GM21367 (cell line): ENCODE data around the gene ITPRIP.
A peak's percentile ranks its signal among the peaks of the same experiment; 100 is the strongest.

Experiments used
- ATAC-seq: cut with Tn5 transposase; IDR thresholded peaks from one replicate; pipeline ENCODE4 v1.9.1; 2021; ENCODE audit not compliant: unreplicated experiment

Gene ITPRIP

DNA sequence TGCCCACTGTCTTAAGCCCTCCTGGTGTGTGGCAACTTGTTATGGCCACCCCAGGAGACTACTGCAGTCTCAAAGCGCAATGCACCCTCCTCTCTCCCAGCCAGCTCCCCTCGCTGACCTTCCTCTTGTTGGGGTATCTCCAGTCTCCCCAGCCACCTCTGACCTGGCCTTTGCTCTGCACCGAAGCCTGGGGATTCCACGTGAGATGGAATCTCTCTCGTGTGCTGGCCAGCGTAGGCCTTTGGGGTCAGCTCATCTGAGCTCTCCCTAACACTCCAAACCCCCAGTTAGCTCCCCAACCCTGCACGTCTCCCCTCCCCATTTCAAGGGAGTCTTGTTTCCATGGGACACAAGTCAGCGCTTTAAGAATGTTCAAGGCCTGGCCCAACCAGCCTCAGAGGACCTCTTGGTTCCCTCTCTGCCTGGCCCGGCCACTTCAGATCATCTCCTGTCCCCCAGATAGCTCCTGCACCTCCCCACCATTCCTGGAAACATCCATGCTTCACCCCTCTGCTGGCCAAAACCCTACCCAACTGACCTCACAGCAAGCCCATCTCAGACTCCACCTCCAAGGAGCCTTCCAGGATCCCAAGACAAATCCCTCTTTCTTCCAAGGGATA lies 11.2 kb downstream of the ITPRIP start:
- ATAC-seq = no peak

DNA sequence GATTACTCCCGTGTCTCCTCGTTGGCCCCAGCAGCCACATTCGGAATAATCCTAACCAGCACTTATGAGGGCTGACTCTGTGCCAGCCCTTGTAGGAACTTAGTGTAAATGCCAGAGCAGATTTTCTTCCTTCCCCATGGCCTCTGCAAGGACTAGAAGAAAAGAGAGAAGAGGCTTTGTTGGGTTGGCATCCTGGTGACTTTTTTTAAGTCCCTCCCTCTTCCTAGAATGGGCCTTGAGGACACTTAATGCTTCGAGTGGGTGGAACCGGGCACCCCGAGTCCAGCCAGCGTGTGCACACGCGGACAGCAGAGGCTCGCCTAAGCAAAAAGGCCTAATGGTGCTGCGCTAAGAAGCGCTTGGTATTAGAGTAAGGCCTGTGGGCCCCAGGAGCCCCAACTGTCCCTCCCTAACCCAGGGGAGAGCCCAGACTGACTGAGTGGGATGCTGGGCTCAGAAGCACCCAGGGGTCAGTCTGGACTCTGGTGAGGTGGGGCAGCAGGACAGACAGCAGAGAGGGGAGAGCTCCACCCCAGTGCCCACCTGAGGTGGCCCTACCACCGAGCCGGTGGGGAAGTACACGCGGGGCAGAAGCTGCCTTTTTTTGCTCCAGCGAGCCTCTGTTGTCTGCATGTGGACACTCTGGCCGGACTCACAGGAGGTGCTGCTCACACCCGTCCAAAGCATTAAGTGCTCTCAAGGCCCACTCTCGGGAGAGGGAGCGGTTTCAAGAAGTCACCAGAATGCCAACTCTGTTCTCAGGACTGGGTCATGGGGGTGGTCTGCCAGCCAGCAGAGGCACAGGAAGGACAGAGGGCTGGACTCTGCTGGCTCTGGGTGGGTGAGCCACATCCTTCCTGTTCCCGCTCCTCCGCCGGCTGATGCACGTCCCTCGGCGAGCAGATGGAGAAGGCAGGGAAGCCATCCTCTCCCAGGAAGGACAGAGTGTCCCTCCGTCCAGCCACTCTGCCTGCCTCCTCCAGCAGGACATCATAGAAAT lies 12.5 kb downstream of the ITPRIP start:
- ATAC-seq = no peak

DNA sequence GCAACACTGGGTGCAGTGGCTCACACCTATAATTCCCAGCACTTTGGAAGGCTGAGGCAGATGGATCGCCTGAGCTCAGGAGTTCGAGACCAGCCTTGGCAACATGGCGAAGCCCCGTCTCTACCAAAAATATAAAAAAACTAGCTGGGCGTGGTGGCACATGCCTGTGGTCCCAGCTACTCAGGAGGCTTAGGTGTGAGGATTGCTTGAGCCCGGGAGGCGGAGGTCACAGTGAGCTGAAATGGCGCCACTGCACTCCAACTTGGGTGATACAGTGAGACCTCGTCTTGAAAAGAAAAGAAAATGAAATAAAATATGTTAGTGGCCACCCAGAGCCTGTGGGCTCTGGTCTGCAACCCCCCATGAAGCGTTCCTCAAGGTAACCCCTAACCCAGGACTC lies 13.3 kb downstream of the ITPRIP start:
- ATAC-seq = no peak

DNA sequence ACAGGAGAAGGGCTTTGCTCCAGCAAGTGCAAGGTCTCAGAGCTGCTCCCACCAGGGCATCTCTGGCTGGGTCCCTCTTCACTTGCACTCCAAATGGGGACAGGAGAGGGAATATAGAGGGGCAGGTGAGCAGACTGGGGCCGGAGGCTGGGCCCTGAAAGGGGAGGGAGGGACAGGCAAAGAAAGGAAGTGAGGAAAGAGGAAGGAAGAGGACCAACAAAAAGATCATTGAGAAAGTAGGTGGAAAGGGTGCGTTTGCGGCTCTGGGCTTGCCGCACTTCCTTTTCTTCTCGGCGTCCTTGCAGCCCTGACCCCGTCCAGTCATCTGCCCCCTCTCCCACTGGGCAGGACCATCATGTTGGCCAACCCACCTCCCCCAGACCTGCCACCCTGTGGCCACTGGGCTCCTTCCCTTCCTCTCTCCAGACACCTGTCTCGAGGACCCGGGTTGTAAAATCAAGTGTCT lies 14.0 kb downstream of the ITPRIP start:
- ATAC-seq = no peak

DNA sequence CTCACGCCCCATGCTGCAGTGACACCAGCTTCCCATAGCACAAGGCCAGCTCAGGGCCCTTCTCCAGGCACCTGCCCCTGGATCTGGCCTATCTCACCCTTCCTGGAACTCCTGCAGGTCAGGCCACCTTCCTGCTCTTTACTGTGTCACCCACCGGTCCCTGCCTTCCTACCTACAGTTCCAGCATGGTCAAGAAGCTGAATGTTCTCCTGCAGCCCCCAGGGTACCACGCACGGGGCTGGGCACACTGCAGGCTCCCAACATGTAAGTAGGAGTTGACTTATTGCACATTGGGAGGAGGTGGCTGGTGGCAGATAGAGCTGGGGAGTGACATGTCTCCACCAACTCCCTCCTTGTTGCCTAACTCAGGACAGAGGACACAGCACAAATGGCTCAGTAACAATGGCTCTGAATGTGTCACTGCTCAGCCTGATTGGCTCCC lies 14.5 kb downstream of the ITPRIP start:
- no peak for ATAC-seq

DNA sequence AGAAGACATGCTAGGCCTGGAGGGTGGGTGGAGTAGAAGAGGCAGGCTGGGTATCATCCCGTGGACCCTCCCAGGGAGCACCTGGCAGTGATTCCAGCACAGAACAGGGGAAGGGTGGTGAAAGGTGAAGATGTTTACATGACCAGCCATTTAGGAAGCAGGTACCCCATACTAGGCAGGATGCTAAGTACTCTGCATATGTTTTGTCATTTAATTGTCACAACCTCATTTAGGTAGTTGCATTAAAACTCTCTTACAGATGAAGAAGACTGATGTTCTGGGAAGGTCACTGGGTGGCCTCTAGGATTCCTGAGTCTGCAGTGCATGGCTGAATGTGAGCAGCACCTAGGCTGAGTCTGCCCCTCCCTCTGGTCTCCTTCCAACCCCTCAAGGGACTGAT lies 15.2 kb downstream of the ITPRIP start:
- no peak for ATAC-seq

DNA sequence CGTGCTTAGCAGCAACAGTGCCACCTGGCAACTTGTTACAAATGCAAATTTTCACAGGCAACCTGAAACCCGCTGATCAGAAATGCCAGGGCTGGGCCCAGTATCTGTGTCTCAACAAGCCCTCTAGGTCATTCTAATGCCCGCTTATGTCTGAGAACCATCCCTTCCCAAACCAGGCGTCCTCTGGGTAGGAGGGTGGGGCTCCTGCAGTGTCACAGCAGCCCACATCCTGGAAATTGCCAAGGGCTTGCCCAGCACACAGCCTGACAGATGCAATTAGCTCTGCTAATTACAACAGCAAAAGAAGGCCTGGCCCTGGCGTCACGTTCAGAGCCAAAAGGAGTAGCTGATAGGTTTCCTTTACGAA lies 15.9 kb downstream of the ITPRIP start:
- ATAC-seq = peak; percentile 30

DNA sequence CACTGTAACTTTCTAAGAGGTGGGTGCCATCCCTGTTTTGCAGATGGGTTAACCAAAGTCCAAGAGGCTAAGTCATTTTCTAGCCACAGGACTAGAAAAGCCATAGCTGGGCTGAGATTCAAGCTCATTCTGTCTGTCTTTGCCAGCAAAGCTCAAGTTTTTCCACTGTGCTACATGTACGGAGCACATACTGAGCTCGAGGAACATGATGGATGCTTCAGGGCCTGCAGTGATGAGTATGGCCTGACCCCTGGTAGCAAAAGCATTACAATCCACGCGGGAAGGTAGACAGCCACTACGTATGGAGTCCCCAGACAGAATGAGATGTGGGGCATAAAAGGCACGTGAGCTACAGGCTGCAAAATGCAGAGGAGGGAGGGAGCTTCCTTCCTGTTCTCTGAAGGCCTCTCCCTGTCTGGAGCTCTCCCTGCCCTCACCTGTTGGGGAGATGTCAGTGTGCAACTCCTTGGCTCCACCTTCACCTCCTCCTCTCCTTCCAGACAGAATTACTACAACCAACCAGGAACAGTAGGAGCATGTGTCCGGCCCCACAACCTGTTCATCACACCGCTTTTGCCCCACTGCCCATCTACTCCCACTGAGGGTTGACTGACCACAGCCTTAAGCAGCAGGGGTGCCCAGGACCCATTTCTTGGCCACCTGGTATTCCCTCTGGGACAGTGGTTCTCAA lies 16.4 kb downstream of the ITPRIP start:
- peak; percentile 3 for ATAC-seq

DNA sequence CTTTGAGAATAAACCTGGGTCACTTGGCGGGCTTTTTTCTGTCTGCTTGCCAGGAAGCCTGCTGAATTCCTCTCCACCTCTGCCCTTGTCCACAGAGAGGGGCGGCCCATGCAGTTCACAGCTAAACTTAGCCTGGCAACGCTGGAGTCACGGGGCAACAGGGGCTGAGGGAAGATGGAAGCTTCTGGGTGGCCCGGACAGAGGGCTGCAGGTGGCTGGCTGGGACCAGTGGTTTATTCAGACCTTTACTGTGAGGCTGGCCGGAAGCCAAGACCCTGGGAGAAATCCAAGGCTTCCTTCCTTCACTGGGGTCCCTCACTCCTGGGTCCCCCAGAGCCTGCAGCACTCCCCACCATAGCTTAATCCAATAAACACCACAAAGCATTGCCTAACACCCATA lies 17.0 kb downstream of the ITPRIP start:
- no peak for ATAC-seq

DNA sequence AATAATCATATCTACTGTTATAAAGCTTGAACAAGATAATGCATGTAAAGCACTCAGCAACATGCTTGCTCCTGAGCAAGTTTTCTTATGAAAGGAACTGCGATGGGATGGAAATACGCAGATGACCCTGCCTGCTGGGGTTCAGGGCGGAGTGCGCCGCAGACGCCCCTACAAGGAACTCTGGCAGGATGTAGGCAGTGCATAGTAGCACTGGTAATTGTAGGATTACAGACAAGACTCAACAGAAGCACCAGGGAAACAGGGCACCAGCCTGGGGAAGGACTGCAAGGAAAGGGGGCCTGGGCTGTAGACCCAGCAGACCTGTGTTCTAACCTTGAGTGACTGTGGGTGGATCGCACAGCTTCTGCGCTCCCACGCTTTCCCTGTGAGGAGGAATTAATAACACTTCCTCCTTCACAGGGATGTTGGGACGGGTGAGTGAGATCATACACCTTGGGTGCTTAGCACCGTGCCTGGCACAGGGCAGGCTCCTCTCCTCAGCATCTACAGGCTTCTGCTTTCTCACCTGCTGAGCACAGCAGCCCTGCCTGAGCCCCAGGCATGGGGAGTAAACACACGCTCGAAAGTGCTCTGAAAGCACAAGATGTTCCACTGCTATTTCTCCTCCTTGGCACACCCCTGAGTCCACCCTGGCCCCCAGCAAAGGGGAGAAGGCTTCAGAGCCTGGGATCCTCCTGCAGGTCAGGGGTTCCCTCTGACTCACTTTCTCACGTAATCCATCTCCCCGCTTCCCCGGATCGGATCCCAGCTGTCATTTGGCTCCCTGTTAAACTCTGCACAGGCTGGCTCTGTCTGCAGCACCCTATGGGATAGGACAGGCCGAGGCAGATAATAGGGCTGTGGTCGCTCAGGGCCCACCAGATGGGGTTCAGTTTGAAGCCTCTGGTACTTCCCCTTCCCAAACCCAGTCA lies 19.2 kb downstream of the ITPRIP start:
- no peak for ATAC-seq

DNA sequence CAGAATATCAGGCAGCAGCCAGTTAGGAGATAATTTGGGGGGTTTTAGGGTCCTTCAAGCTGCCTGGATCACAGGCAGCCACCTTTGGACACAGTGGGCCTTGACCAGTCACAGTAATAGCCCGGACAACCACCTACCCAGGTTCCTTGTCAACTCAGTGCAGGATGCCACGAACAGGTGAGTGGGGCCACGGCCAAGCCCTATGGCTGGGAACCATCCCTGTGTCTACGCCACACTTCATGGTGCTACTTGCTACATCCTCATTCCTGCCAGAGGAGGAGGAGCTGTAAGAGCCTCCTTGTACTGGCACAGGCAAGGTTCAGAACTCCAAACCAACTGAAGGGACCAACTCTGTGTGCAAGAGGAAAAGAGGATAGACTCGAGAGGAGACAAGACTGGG lies 19.9 kb downstream of the ITPRIP start:
- ATAC-seq = no peak

DNA sequence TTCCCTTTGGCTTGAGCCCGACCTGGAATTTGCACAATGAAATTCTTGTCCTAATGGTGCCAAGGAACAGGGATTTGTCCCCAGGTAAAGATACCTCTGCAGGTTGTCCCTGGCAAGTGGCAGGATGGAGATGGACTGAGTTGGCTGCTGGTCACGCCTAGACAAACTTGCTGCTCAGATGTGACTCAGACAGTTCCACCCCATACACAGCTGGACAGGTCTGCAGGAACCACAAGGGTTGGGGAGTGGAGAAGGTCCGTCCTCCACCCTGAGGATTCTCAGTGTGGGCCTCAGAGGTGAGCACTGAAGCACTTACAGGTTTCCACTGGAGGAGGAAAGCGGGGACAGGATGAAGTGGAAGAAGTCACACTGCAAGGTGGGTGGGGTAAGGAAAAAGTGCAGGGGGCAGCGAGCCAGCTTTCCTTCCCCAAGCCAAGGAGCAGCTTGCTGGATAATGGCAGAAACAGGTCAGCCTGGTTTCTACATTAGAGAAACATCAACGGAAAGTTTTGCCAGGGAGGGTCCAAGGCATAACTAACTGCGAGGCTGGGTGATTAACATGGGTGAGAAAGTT lies 20.5 kb downstream of the ITPRIP start:
- ATAC-seq = no peak

DNA sequence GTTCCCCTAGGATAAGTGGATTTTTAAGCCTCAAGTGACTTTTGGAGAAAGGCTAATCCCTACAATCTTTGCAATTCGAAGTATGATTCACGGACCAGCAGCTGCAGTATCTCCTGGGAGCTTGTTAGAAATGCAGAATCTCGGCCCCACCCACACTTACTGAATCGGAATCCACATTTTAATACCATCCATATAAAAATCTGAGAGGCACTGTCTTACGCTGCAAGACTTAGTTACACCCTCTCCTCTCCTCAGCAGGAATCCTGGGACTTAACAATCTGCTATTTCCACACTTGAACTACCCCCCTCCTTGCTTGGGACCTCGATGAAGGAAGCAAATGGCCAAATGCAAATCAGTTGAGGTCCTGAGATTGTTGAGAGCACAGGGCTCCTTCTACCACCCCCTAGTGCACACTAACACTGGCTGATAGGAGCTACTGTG lies 21.0 kb downstream of the ITPRIP start:
- no peak for ATAC-seq

DNA sequence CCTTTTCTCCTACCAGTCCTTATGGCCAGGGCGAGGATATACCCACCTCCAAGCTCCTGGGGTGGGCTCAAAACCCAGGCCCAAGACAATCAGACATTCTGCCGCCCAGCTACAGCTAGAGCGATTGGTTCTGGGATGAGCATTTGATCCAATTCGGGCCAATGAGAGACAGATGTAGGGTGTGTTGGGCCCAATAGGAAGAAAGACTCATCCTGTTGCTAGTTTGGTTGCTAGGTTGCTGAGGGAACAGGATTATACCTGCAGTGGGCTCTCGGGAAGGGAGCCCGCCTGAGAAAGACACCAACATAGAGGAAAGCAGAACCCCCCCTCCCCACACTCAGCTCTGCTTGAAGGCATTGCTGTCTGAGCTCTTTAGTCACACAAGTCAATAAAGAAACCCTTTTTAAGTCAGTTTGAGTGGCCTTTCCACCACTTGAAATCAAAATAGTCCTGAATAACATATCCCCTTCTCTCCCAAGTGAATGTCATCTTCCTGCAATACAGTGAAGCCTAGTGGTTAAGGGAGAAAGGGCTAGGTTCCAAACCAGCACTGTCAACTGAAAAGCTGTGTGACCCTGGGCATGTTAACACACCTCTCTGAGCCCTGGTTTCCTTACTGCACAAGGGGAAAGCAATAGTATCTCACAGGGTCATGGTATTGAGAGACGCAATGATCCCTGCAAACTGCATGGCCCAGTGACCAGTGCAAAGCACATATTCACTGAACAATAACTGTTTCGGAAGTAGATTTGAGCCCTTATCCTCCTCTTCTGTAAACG lies 21.8 kb downstream of the ITPRIP start:
- ATAC-seq = no peak

DNA sequence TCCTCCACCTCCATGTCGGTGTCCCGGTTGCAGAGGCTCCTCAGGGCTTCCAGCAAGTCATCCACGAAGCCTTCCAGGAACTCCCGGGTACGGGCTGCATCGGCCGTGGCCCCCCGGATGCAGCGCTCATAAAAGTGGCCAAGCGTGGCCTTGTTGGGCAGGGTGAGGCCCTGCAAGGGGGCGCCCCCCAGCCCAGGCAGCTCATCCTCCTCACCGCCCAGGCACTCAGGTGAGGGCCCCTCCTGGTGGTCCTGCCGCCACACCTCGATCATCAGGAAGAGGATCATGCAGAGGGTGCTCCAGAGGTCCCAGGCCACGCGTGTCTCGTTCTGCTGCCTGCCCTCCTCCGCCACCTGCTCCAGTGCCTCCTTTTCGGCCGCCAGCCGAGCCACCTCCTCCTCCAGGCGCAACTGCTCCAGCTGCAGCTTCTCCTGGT lies 22.8 kb downstream of the ITPRIP start:
- ATAC-seq = no peak

DNA sequence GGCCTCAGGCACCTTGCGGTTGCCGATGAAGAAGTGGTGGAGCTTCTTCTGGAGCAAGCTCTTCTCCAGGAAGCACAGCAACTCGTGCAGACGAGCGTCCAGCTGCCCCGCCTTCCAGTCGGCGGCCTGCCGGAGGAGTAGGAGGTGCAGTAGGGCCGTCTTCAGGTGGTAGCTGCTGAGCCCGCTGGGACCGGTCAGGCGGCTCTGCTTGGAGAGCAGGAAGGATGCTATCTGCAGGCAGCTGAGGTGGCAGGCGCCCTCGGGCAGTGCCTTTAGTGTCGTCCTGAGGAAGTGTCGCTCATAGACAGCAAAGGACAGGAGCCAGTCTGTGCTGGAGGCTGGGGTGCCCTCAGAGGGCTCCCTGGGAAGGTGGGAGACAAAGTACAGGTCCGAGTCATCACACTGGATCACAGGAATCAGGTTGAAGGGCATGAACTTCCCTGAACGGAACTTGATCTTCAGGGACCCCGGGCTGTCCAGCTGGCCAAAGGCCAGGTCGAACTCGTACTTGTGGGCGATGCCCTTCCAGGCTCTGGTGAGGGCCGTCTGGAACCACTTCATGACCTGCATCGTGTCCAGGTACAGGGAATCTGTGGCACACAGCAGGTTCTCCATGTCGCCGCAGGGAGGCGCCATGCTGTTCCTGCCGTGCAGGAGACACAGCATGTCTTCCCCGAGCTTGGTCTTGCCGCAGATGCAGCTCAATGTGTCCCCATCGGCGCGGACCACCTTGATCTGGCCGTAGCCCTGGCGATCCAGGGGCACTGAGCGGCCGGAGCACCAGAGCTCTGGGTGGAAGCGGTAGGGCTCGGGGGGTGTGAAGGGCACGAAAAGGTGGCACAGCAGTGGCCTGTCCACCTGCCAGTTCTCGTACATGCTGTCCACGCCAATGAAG lies 23.4 kb downstream of the ITPRIP start:
- ATAC-seq = no peak

DNA sequence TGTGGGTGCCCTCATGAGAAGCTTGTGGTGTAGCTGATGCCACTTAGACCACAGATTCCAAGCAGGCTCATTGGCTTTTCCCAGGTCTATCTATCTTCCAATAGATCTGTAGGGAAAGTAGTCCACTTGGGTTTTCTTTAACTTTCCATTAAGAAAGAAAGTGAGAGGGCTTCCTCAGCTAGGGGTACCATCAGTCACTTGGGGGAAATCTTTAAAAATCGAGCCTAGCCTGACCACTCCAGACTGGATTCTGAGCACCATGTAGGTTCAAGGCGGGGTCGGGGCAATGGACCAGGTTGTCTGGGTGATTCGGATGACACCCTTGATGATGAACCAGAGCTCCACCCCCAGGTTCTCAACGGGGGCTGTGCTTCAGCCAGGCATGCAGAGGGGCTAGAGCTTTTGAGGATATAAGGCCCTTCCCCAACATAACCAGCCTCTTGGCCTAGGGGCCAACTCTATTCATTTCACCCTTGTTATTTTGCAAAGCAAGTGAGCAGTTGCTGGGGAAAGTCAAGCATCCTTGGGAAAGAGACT lies 27.0 kb downstream of the ITPRIP start:
- no peak for ATAC-seq
